B cell (primary cell): ENCODE data around the gene LRIG1. TPM values are rescaled to one million over a fixed set of nuclear protein-coding genes. Genes with fewer than 3 reads are reported as not detected.

Experiments used
- ATAC-seq: fragments of 200-7000 bp; cut with Tn5 transposase; one replicate; pipeline ENCODE4 v1.10.0; 2021; ENCODE audit warnings: low read depth, mild to moderate bottlenecking, moderate number of reproducible peaks, moderate library complexity
- CTCF ChIA-PET: fragments of 350-600 bp; sonication (Branson Sonifier 250); formaldehyde crosslinking; loops from one replicate; lab custom pipeline; 2021; ENCODE audit warnings: antibody characterized with exemption, inconsistent platforms; lab: Charles Lee
- POLR2A ChIA-PET: fragments of 350-600 bp; sonication (Branson Sonifier 250); formaldehyde crosslinking; loops from one replicate; lab custom pipeline; 2021; ENCODE audit warnings: antibody characterized with exemption; lab: Charles Lee
- DNase-seq: peaks from one replicate; pipeline ENCODE4 v3.0.0; 2013
- H2AFZ ChIP-seq: 2 replicates; pipeline ENCODE4 v1.6.1; 2012; ENCODE audit warnings: mild to moderate bottlenecking, low read depth, low read length; ENCODE audit not compliant: insufficient read depth, poor library complexity, severe bottlenecking
- H3K27ac ChIP-seq, 2 donors: 1 replicate in 1 of 2; 2 replicates in 1 of 2; pipeline ENCODE4 v1.5.1; 2012 to 2013; ENCODE audit warnings: low read length in 2 of 2, mild to moderate bottlenecking in 2 of 2, moderate library complexity in 1 of 2
- H3K27me3 ChIP-seq, 4 experiments: fragments of 200-600 bp in 1 of 4; sonication (generic) in 1 of 4; replicated peaks in 1 of 4; 1 replicate in 2 of 4; 2 replicates in 2 of 4; pipeline versions ENCODE4 v1.6.1 to v1.7.0; 2013 to 2016; ENCODE audit warnings: low read length in 3 of 4, mild to moderate bottlenecking in 2 of 4, mixed read lengths in 1 of 4, moderate library complexity in 1 of 4; ENCODE audit not compliant: insufficient read depth in 4 of 4, control insufficient read depth in 3 of 4; ENCODE audit errors: control extremely low read depth in 1 of 4
- H3K36me3 ChIP-seq, 2 experiments: replicated peaks in 1 of 2; 1 replicate in 1 of 2; 2 replicates in 1 of 2; pipeline versions ENCODE4 v1.6.1 to v1.7.1; 2013; ENCODE audit warnings: low read length in 1 of 2; ENCODE audit not compliant: insufficient read depth in 2 of 2, control insufficient read depth in 1 of 2; ENCODE audit errors: control extremely low read depth in 1 of 2, extremely low read depth in 1 of 2
- H3K4me1 ChIP-seq, 2 donors: fragments of 200-600 bp in 1 of 2; sonication (generic) in 1 of 2; 1 replicate in 1 of 2; 2 replicates in 1 of 2; pipeline versions ENCODE4 v1.5.1 to v1.6.1; 2013 to 2017; ENCODE audit warnings: low read length in 2 of 2; ENCODE audit not compliant: control insufficient read depth in 2 of 2, insufficient read depth in 2 of 2
- H3K4me2 ChIP-seq: replicated peaks from 2 replicates; pipeline ENCODE3; 2012; ENCODE audit warnings: mild to moderate bottlenecking, low read depth, low read length; ENCODE audit not compliant: poor library complexity, severe bottlenecking
- H3K4me3 ChIP-seq, 5 experiments: fragments of 200-600 bp in 1 of 5; sonication (generic) in 1 of 5; 1 replicate in 3 of 5; 2 replicates in 2 of 5; pipeline versions ENCODE4 v1.5.1 to v1.7.0; 2011 to 2016; ENCODE audit warnings: low read length in 4 of 5, mild to moderate bottlenecking in 4 of 5, low read depth in 2 of 5, control low read depth in 1 of 5, moderate library complexity in 1 of 5; ENCODE audit not compliant: insufficient read depth in 1 of 5; ENCODE audit errors: control extremely low read depth in 1 of 5, extremely low read depth in 1 of 5
- H3K79me2 ChIP-seq: fragments of 200-600 bp; sonication (generic); one replicate; pipeline ENCODE4 v1.6.0; 2016; ENCODE audit warnings: low read length; ENCODE audit not compliant: control insufficient read depth, insufficient read depth
- H3K9ac ChIP-seq: fragments of 200-600 bp; sonication (generic); 2 replicates; pipeline ENCODE4 v1.6.1; 2017; ENCODE audit warnings: mild to moderate bottlenecking, low read length, moderate library complexity
- H3K9me3 ChIP-seq, 3 donors: one replicate each; pipeline versions ENCODE4 v1.6.1 to v1.7.1; 2013; ENCODE audit warnings: low read length in 2 of 3; ENCODE audit not compliant: control insufficient read depth in 2 of 3, insufficient read depth in 1 of 3; ENCODE audit errors: control extremely low read depth in 1 of 3
- H4K20me1 ChIP-seq: 2 replicates; pipeline ENCODE4 v1.6.0; 2012; ENCODE audit warnings: mild to moderate bottlenecking, low read length; ENCODE audit not compliant: insufficient read depth, control insufficient read depth, poor library complexity, severe bottlenecking
- H3K27ac Mint-ChIP-seq: one replicate; pipeline ENCODE4 v1.8.0; 2021; ENCODE audit warnings: mixed read lengths
- H3K27me3 Mint-ChIP-seq: one replicate; pipeline ENCODE4 v1.8.0; 2021; ENCODE audit warnings: mixed read lengths
- H3K4me1 Mint-ChIP-seq: one replicate; pipeline ENCODE4 v1.8.0; 2021; ENCODE audit warnings: mixed read lengths
- H3K4me3 Mint-ChIP-seq: one replicate; pipeline ENCODE4 v1.8.0; 2021; ENCODE audit warnings: mixed read lengths
- H3K9me3 Mint-ChIP-seq: one replicate; pipeline ENCODE4 v1.8.0; 2022; ENCODE audit warnings: mixed read lengths; ENCODE audit not compliant: insufficient read depth
- EZH2 ChIP-seq: IDR thresholded peaks from 2 replicates; pipeline ENCODE4 v1.6.1; 2012; ENCODE audit warnings: borderline replicate concordance, low read depth, mild to moderate bottlenecking, moderate library complexity, low read length; ENCODE audit not compliant: insufficient read depth, poor library complexity, severe bottlenecking
- WGBS: methylation state at CpG from one replicate; pipeline ENCODE4 v1.1.5; 2013; ENCODE audit warnings: missing lambda C conversion rate; ENCODE audit not compliant: insufficient coverage; 5-methylcytosine and 5-hydroxymethylcytosine counted together
- intact Hi-C: fragments of 100-400 bp; cut with micrococcal nuclease; formaldehyde crosslinking; loops from one replicate; pipeline ENCODE4 v1.10.0; 2022
- polyA plus RNA-seq: library from polyadenylated mRNA; depleted of rRNA; stranded (reverse); fragments of >200 nt; gene quantifications from 2 replicates; pipeline ENCODE4 v1.2.3, GENCODE V29; 2012
- total RNA-seq, 2 donors: library from RNA; stranded (reverse); fragments of 120-200 nt in 1 of 2; gene quantifications; 1 replicate in 1 of 2; 2 replicates in 1 of 2; pipeline versions ENCODE4 v1.2.3 to v1.2.4, GENCODE V29; 2013 to 2022
- TF ChIP-seq, protein P1 (sequence below): fragments of 200-600 bp; IDR thresholded peaks from one replicate; pipeline ENCODE4 v1.8.0; 2022; ENCODE audit warnings: antibody characterized with exemption, mild to moderate bottlenecking

LRIG1 gene
- total and polyA plus RNA-seq, 2 donors (not counting 1 experiment from before 2014, with no cell fraction given): 9.2 to 12.4 TPM

GRCh38 chr3:66348704-66349103 is 152.1 kb downstream of the LRIG1 start:
- Histone ChIP-seq H2AFZ (no peak overlapping the region), H3K27me3 (no peaks in the 10 kb centered on the region), H3K4me3 (no peak overlapping the region), H3K79me2 (no peaks in the 10 kb centered on the region), H3K36me3 (peaks cover 2 to 15% of the 10 kb centered on the region in 2 experiments), H3K4me1 (no peaks in the 10 kb centered on the region), H3K4me2 (no peak overlapping the region), H3K9me3 (peaks cover 0 to 3% (median 0%) of the 10 kb centered on the region in 3 donors), H3K9ac (no peak overlapping the region), H3K27ac (no peak overlapping the region), H4K20me1 (no peaks in the 10 kb centered on the region)
- POLR2A ChIA-PET: no interaction called here
- no peak for DNase-seq
- H3K4me3 Mint-ChIP-seq: no peak overlapping the region
- H3K4me1 Mint-ChIP-seq: peaks cover 3% of the 10 kb centered on the region
- no peak for ATAC-seq
- no CpG with 5 or more reads among the region's 3 CpGs for WGBS
- no peaks in the 10 kb centered on the region for H3K27me3 Mint-ChIP-seq
- H3K27ac Mint-ChIP-seq: no peak overlapping the region
- CTCF ChIA-PET: no interaction called here
- intact Hi-C loops: no loop called here
- TF ChIP-seq, protein P1, sequence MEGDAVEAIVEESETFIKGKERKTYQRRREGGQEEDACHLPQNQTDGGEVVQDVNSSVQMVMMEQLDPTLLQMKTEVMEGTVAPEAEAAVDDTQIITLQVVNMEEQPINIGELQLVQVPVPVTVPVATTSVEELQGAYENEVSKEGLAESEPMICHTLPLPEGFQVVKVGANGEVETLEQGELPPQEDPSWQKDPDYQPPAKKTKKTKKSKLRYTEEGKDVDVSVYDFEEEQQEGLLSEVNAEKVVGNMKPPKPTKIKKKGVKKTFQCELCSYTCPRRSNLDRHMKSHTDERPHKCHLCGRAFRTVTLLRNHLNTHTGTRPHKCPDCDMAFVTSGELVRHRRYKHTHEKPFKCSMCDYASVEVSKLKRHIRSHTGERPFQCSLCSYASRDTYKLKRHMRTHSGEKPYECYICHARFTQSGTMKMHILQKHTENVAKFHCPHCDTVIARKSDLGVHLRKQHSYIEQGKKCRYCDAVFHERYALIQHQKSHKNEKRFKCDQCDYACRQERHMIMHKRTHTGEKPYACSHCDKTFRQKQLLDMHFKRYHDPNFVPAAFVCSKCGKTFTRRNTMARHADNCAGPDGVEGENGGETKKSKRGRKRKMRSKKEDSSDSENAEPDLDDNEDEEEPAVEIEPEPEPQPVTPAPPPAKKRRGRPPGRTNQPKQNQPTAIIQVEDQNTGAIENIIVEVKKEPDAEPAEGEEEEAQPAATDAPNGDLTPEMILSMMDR: no peak
- TF ChIP-seq EZH2: no peak
- H3K9me3 Mint-ChIP-seq: no peaks in the 10 kb centered on the region

GRCh38 chr3:66344848-66345578 is 155.8 kb downstream of the LRIG1 start:
- Mint-ChIP-seq H3K4me1 (peaks cover 3% of the 10 kb centered on the region), H3K4me3 (no peak overlapping the region), H3K27ac (no peak overlapping the region), H3K27me3 (no peaks in the 10 kb centered on the region), H3K9me3 (no peaks in the 10 kb centered on the region)
- no peaks in the 10 kb centered on the region for H4K20me1 ChIP-seq
- CTCF ChIA-PET: interaction anchor here (0.9 kb wide), 1 partner anchor 9 kb away, joined by 3 read pairs; no protein-coding TSS in a partner anchor
- H2AFZ ChIP-seq: no peak overlapping the region
- 97% methylated on average over 5 of the region's 8 CpGs for WGBS
- no peak overlapping the region for H3K4me3 ChIP-seq
- H3K4me2 ChIP-seq: no peak overlapping the region
- intact Hi-C loops: no loop called here
- no peak overlapping the region for H3K9ac ChIP-seq
- TF ChIP-seq, protein P1: no peak
- no peak for TF ChIP-seq EZH2
- H3K36me3 ChIP-seq: peaks cover 2 to 13% of the 10 kb centered on the region in 2 experiments
- H3K27ac ChIP-seq: no peak overlapping the region
- ATAC-seq (no peak), DNase-seq (no peak)
- peaks cover 3% of the 10 kb centered on the region for H3K79me2 ChIP-seq
- no peaks in the 10 kb centered on the region for H3K4me1 ChIP-seq
- peaks cover 0 to 3% (median 0%) of the 10 kb centered on the region in 3 donors for H3K9me3 ChIP-seq
- POLR2A ChIA-PET: no interaction called here
- H3K27me3 ChIP-seq: no peaks in the 10 kb centered on the region
